Mesothelial cell of epicardium (in vitro differentiated cells): ENCODE data around the gene PLA2G4D. TPM values are rescaled to one million over a fixed set of nuclear protein-coding genes. Genes with fewer than 3 reads are reported as not detected.
A peak's percentile ranks its signal among the peaks of the same experiment; 100 is the strongest.

Experiments
- DNase-seq, 2 experiments: peaks; one replicate each; pipeline ENCODE4 v3.0.0; 2021; ENCODE audit warnings: low spot score in 2 of 2; ENCODE audit not compliant: unreplicated experiment in 2 of 2
- H3K27ac Mint-ChIP-seq: 2 replicates; pipeline ENCODE4 v1.8.0; 2021; ENCODE audit warnings: mixed read lengths
- H3K27me3 Mint-ChIP-seq: 2 replicates; pipeline ENCODE4 v1.8.0; 2021; ENCODE audit warnings: low read depth, mixed read lengths
- H3K36me3 Mint-ChIP-seq: 2 replicates; pipeline ENCODE4 v1.8.0; 2021; ENCODE audit warnings: mixed read lengths
- H3K4me1 Mint-ChIP-seq: 2 replicates; pipeline ENCODE4 v1.8.0; 2021; ENCODE audit warnings: mixed read lengths
- H3K4me3 Mint-ChIP-seq: 2 replicates; pipeline ENCODE4 v1.8.0; 2021; ENCODE audit warnings: mild to moderate bottlenecking, moderate library complexity, mixed read lengths
- H3K9me3 Mint-ChIP-seq: 2 replicates; pipeline ENCODE4 v1.8.0; 2021; ENCODE audit warnings: mixed read lengths
- CTCF ChIP-seq: fragments of 200-600 bp; sonication (generic); IDR thresholded peaks from one replicate; pipeline ENCODE4 v1.5.0; 2021; ENCODE audit warnings: antibody characterized with exemption; ENCODE audit not compliant: unreplicated experiment
- total RNA-seq: library from RNA; stranded (reverse); gene quantifications from 3 replicates; pipeline ENCODE4 v1.2.1, GENCODE V29; 2021

PLA2G4D gene
- total RNA-seq, result not detected in 3 replicates

DNA sequence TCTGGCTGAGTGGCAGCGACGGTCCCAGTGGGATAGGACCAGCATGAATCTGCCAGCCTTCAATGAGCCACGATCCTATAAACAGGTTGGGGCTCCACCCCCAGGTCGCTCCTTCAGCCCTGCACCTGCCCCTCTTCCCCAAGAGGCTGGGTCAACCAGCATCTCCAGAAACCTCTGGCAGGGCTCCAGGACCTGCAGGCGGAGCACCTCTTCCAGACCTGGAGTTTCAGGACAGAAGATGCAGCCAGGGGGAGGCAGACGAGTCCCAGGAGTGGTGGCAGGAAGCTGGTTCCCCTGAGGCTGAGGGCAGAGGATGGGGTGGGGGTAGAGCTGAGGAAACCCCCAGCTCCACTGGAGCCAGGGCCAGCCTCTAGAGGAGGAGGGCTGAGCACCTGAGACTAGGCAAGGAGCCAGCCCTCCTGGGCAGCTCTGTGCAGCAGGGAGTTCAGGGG, at the start of gene PLA2G4D:
TSS of gene PLA2G4D (minus strand) at position 51 of the 452 bp plus-strand sequence. CDS start 103 bp downstream, outside the sequence.
- peaks cover 31% of the 10 kb centered on the region for H3K4me1 Mint-ChIP-seq
- DNase-seq, result no peak
- H3K27me3 Mint-ChIP-seq, result peaks cover 50% of the 10 kb centered on the region
- H3K9me3 Mint-ChIP-seq, result no peaks in the 10 kb centered on the region
- TF ChIP-seq CTCF, result no peak
- no peak within 1 kb of the TSS for H3K4me3 Mint-ChIP-seq
- no peaks in the 10 kb centered on the region for H3K36me3 Mint-ChIP-seq
- no peak within 1 kb of the TSS for H3K27ac Mint-ChIP-seq

DNA sequence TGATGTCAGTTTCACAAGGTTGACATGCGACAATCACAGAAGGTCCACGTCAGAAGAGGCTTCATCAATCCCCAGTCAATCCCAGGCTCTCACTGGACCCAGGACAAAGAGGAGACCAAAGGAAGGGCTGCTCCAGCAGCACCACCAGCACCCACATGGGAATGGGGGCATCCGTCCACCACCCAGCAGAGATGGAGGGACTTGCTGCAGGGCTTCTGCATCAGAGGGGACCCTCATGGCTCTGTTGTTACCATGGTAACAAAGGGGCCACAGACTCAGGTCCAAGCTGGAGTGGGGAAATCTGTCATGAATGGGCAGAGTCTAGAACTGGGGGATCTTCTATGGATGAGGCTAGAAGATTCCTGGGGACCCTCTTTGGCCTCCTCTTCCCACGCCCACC, 49.0 kb upstream of the PLA2G4D start:
- Mint-ChIP-seq H3K4me3 (no peak overlapping the region), H3K27ac (no peak overlapping the region), H3K36me3 (no peaks in the 10 kb centered on the region), H3K9me3 (peaks cover 12% of the 10 kb centered on the region), H3K27me3 (peaks cover 31% of the 10 kb centered on the region), H3K4me1 (peaks cover 8% of the 10 kb centered on the region)
- no peak for TF ChIP-seq CTCF
- no peak for DNase-seq

DNA sequence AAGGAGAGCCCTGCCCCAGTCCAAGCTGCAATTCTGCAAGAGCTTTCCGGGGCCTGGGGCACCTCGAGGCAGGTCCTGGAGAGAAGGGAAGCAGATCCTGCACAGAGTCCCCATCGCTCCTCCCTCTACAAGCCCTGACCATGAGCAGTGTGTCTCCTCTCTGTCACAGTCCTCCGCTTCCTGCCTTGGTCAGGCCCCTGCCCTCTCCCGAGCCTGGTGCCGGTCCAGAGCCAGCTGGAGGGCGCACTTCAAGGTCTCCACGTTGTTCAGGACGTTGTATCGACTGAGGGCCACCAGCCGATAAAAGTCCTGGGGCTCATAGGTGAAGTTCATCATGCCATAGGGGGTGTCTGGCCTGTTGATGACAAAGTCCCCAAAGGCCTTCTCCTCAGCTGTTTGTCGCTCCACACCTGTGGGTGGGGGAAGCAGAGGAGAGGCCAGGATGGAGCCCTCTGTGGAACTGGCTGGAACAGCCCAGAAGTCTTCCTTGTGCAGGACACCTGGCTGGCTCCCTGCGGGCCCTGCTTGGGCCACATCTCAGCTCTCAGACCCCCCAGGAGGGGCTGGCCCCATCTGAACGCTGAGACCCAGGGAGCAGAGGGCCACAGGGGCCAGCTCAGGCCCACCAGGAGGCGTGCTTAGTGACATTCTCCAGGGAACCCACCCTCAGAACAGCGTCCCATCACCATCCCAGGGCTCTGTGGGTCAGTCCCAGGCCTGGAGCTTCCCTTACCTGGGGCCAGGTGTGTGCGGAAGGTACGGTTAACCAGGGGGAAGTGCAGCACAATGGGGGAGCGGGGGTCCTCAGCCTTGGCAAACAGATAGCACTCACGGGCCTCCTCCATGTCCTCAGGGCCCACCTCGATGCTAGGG, 47.7 kb upstream of the PLA2G4D start:
- Mint-ChIP-seq H3K9me3 (peaks cover 12% of the 10 kb centered on the region), H3K27ac (no peak overlapping the region), H3K27me3 (peaks cover 33% of the 10 kb centered on the region), H3K4me1 (peaks cover 6% of the 10 kb centered on the region), H3K4me3 (no peak overlapping the region), H3K36me3 (no peaks in the 10 kb centered on the region)
- TF ChIP-seq CTCF, result no peak
- DNase-seq, result no peak

DNA sequence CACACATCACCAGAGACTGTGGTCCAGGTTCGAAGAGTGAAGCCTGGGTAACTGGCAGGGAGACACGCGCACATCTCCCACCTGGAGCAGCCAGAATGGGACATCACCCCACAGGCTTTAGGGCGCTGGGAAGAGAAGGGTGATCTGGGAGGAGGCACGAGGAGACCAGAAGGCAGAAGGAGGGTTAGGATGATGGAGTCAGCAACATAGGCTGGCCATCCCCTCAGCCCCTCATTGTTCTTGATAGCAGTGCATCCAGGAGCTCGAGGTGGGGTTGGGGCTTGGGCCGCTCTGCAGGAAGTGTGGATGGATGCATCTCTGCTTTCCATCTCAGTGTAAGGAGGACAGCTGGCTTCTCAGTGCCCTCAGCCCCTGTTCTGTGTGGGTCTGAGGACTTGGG, 46.9 kb upstream of the PLA2G4D start:
- H3K27me3 Mint-ChIP-seq, result peaks cover 40% of the 10 kb centered on the region
- H3K9me3 Mint-ChIP-seq, result peaks cover 12% of the 10 kb centered on the region
- DNase-seq, result peak in 1 of 2 experiments; percentile 3
- H3K4me1 Mint-ChIP-seq, result no peaks in the 10 kb centered on the region
- H3K27ac Mint-ChIP-seq, result no peak overlapping the region
- H3K36me3 Mint-ChIP-seq, result no peaks in the 10 kb centered on the region
- no peak overlapping the region for H3K4me3 Mint-ChIP-seq
- no peak for TF ChIP-seq CTCF

DNA sequence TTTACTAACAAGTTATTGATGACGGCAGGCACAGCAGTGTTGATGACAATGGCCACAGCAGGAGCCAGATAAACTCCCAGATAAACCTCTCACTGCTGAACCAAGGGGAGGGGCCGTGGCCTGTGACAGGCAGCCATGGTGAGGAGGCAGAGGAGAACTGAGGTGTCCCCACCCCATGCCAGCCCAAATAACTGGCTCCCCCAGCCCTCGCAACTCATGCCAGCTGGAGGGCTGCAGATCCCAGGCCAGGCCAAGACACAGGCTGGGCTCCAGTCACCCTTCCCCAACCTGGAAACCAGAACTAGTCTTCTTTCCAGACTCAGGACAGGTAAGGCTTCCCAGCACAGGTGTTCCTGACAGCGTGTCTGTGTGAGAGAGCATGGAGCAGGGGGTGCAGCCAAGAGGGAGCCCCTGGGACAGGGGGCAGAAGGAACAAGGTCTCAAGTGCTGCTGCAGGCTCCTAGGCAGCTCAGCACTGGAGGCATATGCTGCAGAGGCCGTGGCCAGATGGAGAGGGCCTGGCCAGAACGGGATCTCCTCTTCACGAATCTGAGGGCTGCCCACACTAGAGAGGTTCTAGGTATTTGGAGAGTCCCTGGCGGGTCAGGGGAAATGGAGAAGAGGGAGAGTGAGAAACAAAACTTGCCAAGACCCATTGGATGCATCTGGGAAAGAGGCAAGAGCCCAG, 46.2 kb upstream of the PLA2G4D start:
- Mint-ChIP-seq H3K27me3 (peaks cover 43% of the 10 kb centered on the region), H3K4me3 (no peak overlapping the region), H3K27ac (no peak overlapping the region), H3K9me3 (peaks cover 12% of the 10 kb centered on the region), H3K4me1 (no peaks in the 10 kb centered on the region), H3K36me3 (no peaks in the 10 kb centered on the region)
- TF ChIP-seq CTCF, result no peak
- DNase-seq, result peak in 1 of 2 experiments; percentile 28
